DLD1 (cell line): ENCODE measurements around the gene SSTR3.

ENCODE experiments used
- in situ Hi-C: cut with HindIII; loops from 2 replicates; pipeline ENCODE4 v1.10.0; 2017; ENCODE audit warnings: low sequenced_read_pairs

SSTR3 gene

GRCh38 chr22:37229805-37230672 lies 17.8 kb upstream of the SSTR3 start:
- in situ Hi-C loops: no loop called here

- in situ Hi-C loops: no loop called here
Observed at GRCh38 chr22:37229012-37229804, 16.9 kb upstream of the SSTR3 start.

GRCh38 chr22:37228106-37229011 lies 16.1 kb upstream of the SSTR3 start:
- in situ Hi-C loops: no loop called here

GRCh38 chr22:37226514-37226913 lies 14.2 kb upstream of the SSTR3 start:
- in situ Hi-C loops: no loop called here

GRCh38 chr22:37226087-37226486 lies 13.8 kb upstream of the SSTR3 start:
- in situ Hi-C loops: no loop called here

GRCh38 chr22:37225481-37225880 lies 13.2 kb upstream of the SSTR3 start:
- in situ Hi-C loops: no loop called here

GRCh38 chr22:37224757-37225420 lies 12.6 kb upstream of the SSTR3 start:
- in situ Hi-C loops: no loop called here

- in situ Hi-C loops: no loop called here
Observed at GRCh38 chr22:37223965-37224551, 11.8 kb upstream of the SSTR3 start.

GRCh38 chr22:37222440-37222971 lies 10.2 kb upstream of the SSTR3 start:
- in situ Hi-C loops: no loop called here

- in situ Hi-C loops: no loop called here
Observed at GRCh38 chr22:37221424-37222333, 9.4 kb upstream of the SSTR3 start.

GRCh38 chr22:37220543-37220981 lies 8.3 kb upstream of the SSTR3 start:
- in situ Hi-C loops: no loop called here

- in situ Hi-C loops: no loop called here
Observed at GRCh38 chr22:37219533-37219932, 7.3 kb upstream of the SSTR3 start.

- in situ Hi-C loops: no loop called here
Observed at GRCh38 chr22:37218771-37219411, 6.6 kb upstream of the SSTR3 start.

- in situ Hi-C loops: no loop called here
Observed at GRCh38 chr22:37218399-37218770, 6.1 kb upstream of the SSTR3 start.

- in situ Hi-C loops: no loop called here
Observed at GRCh38 chr22:37215890-37216289, 3.6 kb upstream of the SSTR3 start.

- in situ Hi-C loops: no loop called here
Observed at GRCh38 chr22:37214731-37215030, 2.4 kb upstream of the SSTR3 start.

- in situ Hi-C loops: no loop called here
Observed at GRCh38 chr22:37213941-37214730, 1.9 kb upstream of the SSTR3 start.
